Cortex of kidney (tissue), 1 donor: Measurements from ENCODE around the gene LRRTM4.
"Not testable (repeated sequence)": the region's sequence is repeated elsewhere in the genome, so short reads cannot be mapped to it uniquely, and the experiment has no call there.

Experiments
- DNase-seq: peaks from one replicate; lab custom pipeline; 2025; lab: John Stamatoyannopoulos, UW

LRRTM4 gene

DNA sequence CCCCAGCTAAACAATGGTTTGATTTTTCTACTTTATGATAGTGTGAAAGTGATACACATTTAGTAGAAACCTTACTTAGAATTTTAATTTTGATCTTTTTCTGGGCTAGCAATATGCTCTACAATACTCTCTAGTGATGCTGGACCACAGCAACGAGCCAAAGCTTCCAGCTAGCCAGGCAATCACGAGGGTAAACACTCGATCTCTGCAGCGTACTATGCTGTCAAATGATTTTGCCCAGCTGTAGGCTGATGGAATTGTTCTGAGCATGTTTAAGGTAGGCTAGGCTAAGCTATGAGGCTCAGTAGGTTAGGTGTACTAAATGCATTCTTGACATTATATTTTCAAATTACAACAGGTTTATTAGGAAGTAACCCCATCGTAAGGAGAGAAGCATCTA, 207.5 kb downstream of the LRRTM4 start:
- DNase-seq = no peak

DNA sequence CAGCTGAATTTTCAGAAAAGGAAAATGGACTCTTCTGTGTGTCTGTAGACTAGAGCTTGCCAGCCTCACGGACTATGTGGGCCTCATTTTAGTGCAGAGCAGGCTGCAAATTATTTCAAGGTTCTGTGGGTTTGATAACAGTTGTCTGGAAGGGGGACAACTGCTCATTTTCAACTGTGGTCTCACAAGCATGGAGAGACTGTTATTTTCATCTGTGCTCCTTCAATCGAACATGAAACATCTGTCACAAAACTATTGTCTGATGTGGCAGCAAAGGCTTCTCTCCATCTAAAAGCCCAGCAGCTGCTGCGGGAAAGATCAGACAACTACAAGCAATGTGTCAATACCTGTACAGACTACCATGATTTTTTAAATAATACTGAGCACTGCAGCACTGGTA, 211.8 kb downstream of the LRRTM4 start:
- no peak for DNase-seq

DNA sequence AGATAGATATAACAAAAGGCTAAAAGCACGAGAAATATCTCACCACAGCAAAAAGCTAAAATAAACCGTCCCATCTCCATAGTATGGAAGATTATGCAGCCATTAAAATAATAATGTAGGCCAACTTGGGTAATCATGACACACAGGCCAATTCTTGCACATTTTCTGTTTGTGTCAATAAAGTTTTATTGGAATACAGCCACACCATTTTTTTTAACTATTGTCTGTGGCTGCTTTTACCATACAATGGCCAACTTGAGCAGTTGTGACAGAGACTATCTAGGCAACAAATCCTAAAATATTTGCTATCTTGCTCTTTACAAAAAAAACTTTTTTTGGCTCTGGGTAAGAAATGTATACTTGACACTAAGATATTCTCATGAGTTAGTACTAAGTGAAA, 212.5 kb downstream of the LRRTM4 start:
- no peak for DNase-seq

DNA sequence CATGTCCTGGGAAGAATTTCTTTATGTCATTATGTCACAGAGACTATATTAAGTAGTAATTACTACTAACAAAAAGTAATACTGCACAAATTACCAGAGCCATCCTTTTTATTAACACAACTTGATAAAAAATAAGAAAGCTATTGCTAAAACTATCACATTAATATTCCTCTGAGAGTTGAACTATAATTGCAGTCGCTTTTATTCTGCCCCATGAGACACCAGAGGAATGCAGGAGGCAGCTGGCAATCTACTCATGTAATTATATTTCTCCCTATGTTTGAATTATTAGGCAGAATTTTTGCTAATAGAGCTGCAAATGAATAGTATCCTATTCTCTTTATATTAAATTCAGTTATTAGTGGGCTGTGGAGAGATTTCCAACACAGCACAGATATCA, 220.7 kb downstream of the LRRTM4 start:
- no peak for DNase-seq

DNA sequence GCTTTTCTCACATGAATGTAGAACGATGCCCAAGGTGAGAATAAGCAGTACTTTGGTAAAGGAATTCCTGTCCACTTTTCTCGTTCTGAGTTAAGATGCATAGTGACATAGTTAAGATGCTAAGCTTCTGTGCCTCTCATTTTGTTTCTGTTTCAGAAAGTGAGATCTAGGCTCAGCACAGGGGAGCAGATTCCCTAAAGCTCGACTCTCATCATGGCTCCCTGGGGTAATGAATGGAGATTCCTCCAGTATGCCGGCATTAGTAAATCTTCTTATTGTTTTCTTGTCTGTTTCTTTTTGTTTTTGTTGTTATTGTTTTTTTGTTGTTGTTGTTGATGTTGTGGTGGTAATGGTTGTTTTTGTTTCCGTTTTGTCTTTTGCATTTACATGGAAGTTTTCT, 225.4 kb downstream of the LRRTM4 start:
- no peak for DNase-seq

DNA sequence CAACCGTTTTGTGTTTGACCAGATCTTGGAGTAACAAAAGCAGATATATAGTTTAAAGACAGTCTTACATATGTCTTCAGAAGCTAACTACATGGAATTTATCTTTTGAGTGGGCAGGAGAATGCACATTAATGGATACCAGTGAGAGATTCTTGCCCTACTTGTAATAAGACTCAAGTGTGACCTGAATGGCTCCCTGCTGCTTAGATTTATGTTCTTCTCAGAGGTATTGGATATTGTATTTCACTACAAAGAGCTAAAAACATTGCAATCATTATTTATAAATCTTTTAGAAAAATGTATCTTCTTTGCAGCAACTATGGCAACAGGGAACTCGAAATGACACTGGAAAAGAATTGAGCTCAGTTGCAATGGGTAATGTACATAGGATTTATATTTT, 227.7 kb downstream of the LRRTM4 start:
- DNase-seq = no peak

DNA sequence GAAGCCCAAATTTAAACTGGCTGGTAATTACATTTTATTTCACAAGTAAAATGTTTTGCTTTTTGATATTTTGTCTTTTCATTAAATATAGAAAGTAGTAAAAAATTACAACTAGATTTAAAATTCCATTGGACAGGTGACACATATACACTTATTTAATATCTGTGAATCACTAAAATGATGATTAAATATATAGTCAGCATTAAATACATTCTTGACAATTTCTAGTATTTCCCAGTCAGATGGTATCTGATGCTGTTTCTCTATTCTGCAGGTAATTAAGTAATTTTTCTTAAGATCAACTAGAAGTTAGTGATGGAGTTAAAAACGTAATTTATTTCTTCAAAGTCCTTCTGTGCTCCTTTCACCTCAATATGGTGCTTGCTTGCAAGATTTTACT, 237.8 kb downstream of the LRRTM4 start:
- DNase-seq = no peak

DNA sequence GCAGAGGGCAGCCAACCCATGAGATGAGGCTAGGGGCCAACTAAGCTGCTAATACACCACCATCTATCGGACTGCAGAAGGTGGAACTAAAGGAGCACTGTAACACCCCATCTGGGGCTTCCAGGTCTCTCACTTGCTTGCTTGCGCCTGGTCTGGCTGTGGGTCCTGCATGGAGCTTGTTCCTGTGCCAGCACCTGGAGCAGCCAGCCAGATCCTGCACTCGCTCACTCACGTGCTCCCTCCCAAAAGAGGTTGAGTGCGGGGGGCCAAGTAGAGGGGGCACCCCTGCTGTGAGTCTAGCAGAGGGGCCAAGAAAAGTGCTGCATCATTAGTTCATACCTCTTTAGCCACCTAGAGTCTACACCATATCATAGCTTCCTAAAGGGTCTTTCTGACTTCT, 250.9 kb downstream of the LRRTM4 start:
- DNase-seq = no peak

DNA sequence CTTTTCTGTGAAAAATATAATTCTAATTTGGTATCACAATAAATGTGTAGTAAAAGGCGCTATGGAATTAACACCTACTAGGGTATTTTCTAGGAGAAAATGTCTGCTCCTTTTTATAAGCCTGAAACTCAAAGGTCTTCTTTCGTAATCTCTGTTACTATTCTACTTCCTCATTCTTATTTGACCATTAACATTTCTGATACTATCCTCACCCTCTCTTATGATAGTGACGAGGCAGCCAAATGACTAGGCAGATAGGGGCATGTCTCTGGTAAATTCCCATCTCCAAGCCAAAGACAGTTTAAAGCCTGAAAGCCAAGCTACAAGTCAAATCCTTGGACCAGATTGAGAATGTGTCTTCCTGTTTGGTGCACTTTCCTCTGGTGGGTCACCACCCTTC, 251.7 kb downstream of the LRRTM4 start:
- DNase-seq = no peak

DNA sequence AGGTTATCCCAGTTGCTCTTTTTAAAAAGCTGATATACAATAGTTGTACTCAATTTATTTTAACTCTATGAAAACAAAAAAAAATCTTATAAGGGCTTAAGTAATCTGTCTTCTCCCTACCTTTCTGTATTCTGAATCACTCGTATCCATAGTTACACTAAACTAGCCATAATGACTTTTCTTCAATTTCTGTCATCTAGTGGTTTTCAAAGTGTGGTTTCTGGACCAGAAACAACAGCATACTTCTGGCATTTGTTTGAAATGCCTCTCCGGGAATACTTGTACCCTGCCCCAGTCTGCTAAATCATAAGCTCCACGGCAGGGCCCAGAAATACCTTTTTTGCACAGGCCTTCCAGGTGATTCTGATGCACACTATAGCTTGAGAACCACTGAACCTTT, 253.6 kb downstream of the LRRTM4 start:
- DNase-seq = no peak

DNA sequence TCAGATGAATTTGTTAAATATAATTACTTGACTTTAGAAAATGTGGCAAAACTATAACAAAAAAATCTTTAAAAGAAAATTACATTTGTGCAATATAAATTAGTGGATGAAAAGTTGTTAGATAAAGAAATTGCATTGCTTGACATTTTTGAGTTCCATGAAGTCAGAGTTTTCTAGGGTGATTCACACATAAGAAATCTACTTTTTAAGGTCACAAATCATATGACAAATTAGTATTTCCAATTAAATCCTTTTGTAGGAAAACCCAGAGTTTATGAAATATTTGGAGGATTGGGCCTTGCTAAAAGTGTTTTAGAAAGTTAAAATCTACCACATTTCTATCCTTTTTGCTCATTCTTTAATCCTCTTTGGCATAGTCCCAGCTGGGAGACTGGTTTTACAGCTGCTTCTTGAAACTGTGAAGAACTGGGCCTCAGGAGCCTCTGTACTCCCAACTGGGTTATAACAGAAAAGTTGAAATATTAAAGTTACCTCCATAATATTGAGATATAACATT, 289.2 kb downstream of the LRRTM4 start:
- no peak for DNase-seq

DNA sequence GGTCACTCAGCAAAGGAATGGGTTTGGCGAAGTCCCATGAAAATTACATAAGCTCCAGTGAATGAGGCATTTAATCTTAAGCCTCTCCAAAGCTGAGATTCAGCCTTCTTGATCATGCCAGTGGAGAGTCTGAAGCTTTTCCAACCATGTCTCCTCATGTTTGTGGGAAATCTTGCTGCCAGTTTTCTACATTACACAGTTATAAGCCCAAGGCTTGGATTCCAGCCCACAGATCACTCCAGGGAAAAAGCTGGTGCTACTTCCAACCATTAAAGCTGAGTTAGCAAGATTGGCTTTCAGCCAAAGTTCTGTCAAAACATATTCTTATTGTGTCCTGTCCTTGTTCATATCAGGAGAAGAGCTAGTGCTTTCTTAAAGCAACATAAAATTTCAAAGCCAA, 293.8 kb downstream of the LRRTM4 start:
- DNase-seq = no peak

DNA sequence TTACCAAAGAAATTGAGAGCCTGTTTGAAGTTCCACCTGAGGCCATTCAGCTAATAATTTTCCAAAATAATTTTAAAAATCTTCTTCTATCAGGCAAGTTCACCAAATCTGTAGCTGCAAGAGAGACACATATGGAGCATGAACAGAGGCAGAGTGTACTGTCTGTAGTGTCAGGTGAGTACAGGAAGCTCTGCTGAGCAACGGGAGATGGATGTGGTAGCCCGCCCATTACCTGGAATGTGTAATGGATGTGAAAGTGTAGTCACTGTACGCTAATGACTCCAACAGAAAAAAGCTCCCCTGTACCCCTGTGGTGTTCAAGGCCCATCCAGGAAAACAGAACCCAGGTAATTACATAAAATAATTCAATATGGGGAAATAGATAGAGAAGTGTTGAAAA, 311.5 kb downstream of the LRRTM4 start:
- no peak for DNase-seq

DNA sequence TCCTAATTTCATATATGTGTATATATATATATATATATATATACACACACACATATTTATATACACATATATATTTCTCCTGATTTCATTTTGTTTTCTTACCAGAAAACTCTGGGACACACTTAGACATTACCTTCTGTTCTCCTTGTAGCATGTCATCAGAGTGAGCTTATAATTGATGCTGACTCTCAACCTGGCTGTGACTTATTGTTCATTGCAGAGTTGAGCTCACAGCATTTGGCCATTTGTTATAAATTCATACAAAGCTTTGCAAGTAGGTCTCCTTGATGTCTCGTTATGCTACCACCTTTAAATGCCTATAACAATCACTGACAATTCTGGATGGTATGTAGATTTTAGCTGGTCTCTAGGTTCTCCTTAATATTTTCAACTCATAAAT, 314.8 kb downstream of the LRRTM4 start:
- DNase-seq = no peak

DNA sequence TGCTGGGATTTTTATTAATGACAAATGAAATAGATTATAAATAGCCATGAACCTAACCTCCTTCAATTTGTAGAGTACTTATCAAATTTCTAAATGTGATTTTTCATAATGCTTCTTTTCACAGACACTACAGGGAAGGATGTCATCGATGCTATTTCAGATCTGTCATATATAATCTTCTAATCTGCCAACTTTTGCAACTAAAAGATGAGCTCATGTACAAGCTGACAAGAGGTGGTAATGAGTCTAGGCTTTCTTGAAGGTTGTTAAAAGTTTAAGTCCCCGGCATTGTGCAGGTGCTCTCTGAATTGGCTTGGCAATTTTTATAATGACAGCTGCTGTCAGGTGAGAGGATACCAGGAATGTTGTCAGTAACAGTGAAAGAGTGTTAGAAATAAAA, 320.4 kb downstream of the LRRTM4 start:
- no peak for DNase-seq

DNA sequence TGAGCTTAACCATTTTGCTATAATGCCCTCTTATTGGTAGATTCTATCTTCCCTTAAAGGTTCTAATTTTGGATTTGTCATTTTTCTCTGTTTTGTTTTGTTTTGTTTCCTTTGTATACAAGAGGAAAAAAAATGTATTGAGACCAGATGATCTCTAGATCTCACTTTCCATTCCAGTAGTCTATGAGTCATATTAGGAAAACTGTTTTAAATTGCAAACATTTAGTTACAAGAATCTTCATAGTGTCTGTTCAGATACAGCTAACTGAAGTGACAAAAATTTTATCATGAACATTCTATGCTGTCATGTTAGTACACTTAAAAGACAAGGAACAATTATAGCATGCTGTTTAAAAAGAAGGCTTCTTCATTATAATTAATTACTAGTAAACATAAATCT, 322.8 kb downstream of the LRRTM4 start:
- DNase-seq = no peak

DNA sequence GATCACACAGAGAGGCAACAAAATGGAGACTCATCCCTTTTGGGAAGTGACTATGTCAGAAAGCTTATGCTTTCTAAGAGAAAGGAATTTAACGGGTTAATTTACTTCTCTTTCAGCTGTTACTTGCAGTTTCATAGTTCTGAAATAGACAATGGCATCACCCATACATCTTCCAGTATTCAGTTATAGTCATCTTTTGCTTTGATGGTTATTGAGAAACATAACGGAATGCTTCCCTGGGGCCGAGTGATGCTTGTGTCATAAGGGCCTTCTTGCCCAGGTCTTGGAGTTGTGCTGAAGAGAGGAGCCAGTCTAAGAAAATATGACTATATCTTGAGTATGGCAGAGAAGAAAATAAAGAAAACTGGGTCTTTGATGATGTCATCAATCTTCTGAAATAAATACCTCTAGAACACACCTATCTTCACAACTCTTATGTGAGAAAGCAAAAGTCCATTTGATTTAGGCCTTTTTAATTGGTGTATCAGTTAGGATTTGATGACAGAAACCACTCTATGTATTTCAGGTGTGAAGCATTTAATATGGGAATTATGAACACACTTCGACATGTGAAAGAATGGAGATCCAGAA, 328.2 kb downstream of the LRRTM4 start:
- no peak for DNase-seq

DNA sequence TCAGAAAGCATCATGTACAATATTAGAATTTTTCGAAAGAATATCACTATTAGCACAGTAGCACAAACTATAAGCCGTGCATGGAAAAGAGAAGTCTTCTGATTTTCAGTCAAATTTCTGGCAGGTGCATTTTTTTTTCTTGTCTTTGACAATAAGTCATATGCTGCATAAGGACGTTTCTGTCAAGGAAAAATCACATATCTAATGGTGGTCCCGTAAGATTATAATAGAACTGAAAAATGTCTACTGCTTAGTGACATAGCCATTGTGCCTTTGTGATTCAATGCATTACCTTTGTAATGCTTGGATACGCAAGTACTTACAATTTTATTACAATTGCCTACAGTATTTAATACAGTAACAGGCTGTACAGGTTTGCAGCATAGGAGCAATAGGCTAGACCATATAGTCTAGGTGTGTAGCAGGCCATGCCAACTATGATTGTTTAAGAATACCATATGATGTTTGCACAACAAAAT, 329.3 kb downstream of the LRRTM4 start:
- no peak for DNase-seq

DNA sequence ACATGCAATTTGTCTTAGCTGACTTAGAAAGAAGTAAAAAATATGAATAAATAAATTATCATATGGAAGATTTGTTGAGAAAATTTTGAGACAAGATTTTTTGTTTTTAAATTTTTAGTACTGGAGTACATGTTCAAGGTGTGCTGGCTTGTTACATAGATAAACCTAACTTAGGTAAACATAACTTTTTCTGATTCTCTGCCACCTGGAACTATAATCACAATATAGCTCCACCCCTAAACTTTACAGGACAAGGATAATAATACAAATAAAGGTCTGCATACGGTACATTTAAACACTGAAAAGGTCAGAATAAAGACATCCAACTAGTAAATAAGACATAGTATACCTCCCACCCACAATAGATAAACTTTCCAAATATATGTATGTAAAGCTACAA, 330.5 kb downstream of the LRRTM4 start:
- no peak for DNase-seq

DNA sequence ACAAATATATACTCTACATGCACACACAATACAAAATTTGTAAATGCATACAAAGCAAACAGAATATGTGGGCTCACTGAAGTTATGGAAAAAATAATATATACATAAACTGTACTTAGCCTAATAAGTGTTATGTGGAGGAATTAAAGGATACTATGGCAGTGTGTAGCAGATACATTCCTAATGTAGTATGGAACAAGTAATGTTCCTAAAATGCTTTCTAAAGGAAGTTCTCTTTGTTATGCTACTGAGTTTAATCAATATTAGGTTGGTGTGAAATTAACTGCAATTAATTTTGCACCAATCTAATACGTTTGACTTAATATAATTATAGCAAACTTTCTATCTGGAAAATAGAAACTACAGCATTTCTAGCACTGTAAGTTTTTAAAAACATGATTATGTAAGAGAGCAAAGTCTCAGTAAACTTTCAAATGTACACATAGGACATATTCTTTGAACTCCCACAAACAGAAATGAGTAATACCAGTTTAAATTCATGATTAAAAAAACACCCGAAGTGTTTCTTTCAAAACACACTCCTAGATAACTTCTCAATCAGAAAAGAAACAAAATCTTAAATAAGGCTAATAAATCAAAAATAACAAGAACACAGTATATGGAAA, 331.3 kb downstream of the LRRTM4 start:
- DNase-seq = no peak

DNA sequence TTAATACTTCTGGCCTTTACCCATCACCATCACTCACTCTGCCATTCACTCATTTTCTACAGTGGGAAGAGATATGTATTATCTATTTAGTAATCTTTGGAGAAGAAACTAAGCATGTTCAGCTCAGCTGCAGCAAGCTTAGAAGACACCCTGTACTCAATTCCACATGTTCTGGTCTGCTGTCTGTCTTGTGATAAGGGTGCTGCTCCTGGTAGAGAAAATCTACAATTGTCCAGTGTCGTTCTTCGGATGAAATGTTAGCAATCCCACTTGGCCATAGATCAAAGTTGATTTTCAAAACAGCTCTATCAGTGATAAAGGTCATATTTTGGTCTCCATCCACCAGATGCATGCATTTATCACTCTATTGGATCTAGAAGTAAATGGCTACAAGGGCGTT, 337.1 kb downstream of the LRRTM4 start:
- DNase-seq = no peak

DNA sequence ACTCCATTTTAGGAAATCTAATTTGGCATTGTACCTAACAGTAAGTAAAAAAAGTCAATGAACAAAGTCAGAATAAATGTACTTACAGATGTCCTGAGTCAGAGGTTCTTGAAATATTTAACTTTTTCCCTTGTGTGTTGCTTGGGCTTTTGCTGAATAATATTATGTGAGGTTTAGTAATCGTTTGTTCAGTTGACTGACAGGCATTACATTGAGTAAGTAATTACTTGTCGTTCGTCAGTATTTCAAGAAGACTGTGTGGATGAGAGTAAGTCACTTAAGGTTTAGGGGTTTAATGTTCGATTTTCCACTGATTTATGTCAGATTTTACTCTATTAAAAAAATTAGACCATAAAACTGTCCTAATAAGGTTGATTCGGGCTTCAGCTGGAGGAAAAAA, 342.9 kb downstream of the LRRTM4 start:
- DNase-seq = no peak

DNA sequence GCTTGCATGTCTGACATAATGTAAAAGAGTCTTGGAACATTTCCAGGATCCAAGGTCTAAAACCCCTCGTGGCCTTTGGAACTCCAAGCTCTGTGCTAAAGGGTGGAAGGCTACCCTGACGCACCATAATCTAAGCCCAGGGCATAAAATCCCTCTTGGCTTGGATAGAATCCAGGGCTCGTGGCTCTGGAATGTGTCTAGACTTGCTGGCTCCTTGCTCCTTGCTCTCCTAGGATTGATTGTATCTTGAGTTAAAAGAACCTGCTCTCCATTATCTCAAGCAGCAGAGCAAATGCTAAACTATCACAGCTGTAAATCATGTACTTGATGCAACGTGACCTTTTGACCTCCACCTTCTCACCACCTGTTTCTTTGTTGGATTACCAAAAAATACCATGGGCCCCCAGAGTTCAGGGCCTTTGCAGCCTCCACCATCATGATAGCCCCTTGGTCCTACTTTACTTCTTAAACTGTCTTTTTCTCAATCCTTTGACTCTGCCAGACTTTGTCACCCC, 346.9 kb downstream of the LRRTM4 start:
- DNase-seq = not testable (repeated sequence)

DNA sequence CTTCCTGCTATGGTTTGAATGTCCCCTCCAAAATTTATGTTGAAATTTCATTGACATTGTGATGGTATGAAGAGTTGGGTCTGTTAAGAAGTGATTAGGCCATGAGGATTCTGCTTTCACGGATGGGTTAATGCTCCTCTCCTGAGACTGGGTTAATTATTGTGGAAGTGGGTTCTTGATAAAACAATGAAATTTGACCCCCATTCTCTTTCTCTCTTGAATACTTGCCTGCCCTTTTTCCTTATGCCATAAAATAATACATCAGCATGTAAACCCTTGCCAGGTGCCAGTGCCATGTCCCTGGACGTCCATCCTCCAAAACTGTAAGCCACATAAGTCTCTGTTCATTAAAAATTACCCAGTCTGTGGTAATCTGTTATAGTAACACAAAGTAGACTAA, 352.8 kb downstream of the LRRTM4 start:
- DNase-seq = no peak
